ENCODE measurements around the gene SNAPC4.

Gene SNAPC4

GRCh38 chr9:136381311-136381710 lies 18.7 kb downstream of the SNAPC4 start:
- ChIA-PET CTCF (interaction anchor here (0.7 to 1.6 kb wide), 4 partner anchors 10 to 19 kb away, joined by 3 to 5 read pairs (median 3); no protein-coding TSS in a partner anchor), POLR2A (no interaction called here)
- no peak overlapping the region for H3K4me3 ChIP-seq (ENCODE audit: low read depth, low read length)
- no peak for TF ChIP-seq CTCF (IDR thresholded peaks at IDR 0.05; ENCODE audit: insufficient read depth, low read length, missing control alignments)
- no peak for DNase-seq (ENCODE audit: low read depth, low spot score)

GRCh38 chr9:136380381-136380780 lies 19.6 kb downstream of the SNAPC4 start:
- POLR2A ChIA-PET = no interaction called here
- no peak for DNase-seq (ENCODE audit: low read depth, low spot score)
- CTCF ChIA-PET = interaction anchor here (1.0 to 1.6 kb wide), 2 partner anchors 13 to 17 kb away, joined by 4 to 5 read pairs; partner anchors contain the start of gene DNLZ
- no peak for TF ChIP-seq CTCF (IDR thresholded peaks at IDR 0.05; ENCODE audit: insufficient read depth, low read length, missing control alignments)
- no peak overlapping the region for H3K4me3 ChIP-seq (ENCODE audit: low read depth, low read length)

GRCh38 chr9:136379891-136380290 lies 20.1 kb downstream of the SNAPC4 start:
- ChIA-PET POLR2A (no interaction called here), CTCF (interaction anchor here (1.0 kb wide), 1 partner anchor 16 kb away, joined by 4 read pairs; the partner anchor contains the start of gene DNLZ)
- no peak overlapping the region for H3K4me3 ChIP-seq (ENCODE audit: low read depth, low read length)
- TF ChIP-seq CTCF (IDR thresholded peaks at IDR 0.05; ENCODE audit: insufficient read depth, low read length, missing control alignments) = no peak
- no peak for DNase-seq (ENCODE audit: low read depth, low spot score)

DNA sequence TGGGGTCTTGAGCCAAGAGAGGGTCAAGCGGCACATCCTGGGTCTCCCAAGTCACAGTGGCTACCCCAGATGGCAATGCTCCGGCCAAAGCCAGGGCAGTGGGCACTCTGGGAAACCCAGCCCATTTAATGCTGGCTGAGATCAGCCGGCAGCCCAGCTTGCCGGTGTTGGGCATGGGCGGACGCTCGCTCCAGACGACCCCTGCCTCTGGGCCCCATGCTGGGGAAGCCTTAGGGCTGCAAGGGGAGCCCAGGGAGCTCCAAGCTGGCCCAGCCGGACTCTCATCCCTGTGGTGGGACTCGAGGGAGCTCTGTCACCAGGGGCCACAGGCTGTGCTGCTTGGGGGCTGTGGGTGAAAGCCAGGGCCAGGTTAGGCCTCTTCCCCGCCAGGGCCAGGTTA lies 20.6 kb downstream of the SNAPC4 start:
- ChIA-PET CTCF (interaction anchor here (1.0 kb wide), 1 partner anchor 16 kb away, joined by 4 read pairs; the partner anchor contains the start of gene DNLZ), POLR2A (no interaction called here)
- H3K4me3 ChIP-seq (ENCODE audit: low read depth, low read length) = no peak overlapping the region
- no peak for DNase-seq (ENCODE audit: low read depth, low spot score)
- no peak for TF ChIP-seq CTCF (IDR thresholded peaks at IDR 0.05; ENCODE audit: insufficient read depth, low read length, missing control alignments)

- H3K4me3 ChIP-seq (ENCODE audit: low read depth, low read length) = no peak overlapping the region
- ChIA-PET POLR2A (no interaction called here), CTCF (no interaction called here)
- no peak for TF ChIP-seq CTCF (IDR thresholded peaks at IDR 0.05; ENCODE audit: insufficient read depth, low read length, missing control alignments)
- no peak for DNase-seq (ENCODE audit: low read depth, low spot score)
Measured at GRCh38 chr9:136379003-136379287, 21.0 kb downstream of the SNAPC4 start.

GRCh38 chr9:136378170-136379002 lies 21.6 kb downstream of the SNAPC4 start:
- ChIA-PET CTCF (interaction anchor here (1.5 to 2.1 kb wide), 2 partner anchors 14 to 66 kb away, joined by 11 to 12 read pairs; partner anchors contain the start of gene DNLZ), POLR2A (no interaction called here)
- no peak for DNase-seq (ENCODE audit: low read depth, low spot score)
- H3K4me3 ChIP-seq (ENCODE audit: low read depth, low read length) = no peak overlapping the region
- no peak for TF ChIP-seq CTCF (IDR thresholded peaks at IDR 0.05; ENCODE audit: insufficient read depth, low read length, missing control alignments)
